GM19438 (cell line): ENCODE data around the gene ALDH3A1.

ENCODE experiments used
- ATAC-seq: cut with Tn5 transposase; IDR thresholded peaks from one replicate; pipeline ENCODE4 v1.9.1; 2021; ENCODE audit warnings: low read depth; ENCODE audit not compliant: unreplicated experiment

The ALDH3A1 gene

GRCh38 chr17:19742495-19742894 lies 5.6 kb downstream of the ALDH3A1 start:
- no peak for ATAC-seq

- ATAC-seq = no peak
These were observed 6.2 kb downstream of the ALDH3A1 start for GRCh38 chr17:19741832-19742457.

- no peak for ATAC-seq
These were observed 7.2 kb downstream of the ALDH3A1 start for GRCh38 chr17:19740933-19741332.

- no peak for ATAC-seq
These were observed 8.6 kb downstream of the ALDH3A1 start for GRCh38 chr17:19739241-19740201.

GRCh38 chr17:19738757-19739156 lies 9.3 kb downstream of the ALDH3A1 start:
- no peak for ATAC-seq

- no peak for ATAC-seq
These were observed 10.0 kb downstream of the ALDH3A1 start for GRCh38 chr17:19738073-19738449.

- ATAC-seq = no peak
These were observed 10.6 kb downstream of the ALDH3A1 start for GRCh38 chr17:19737305-19738072.

- ATAC-seq = no peak
These were observed 12.0 kb downstream of the ALDH3A1 start for GRCh38 chr17:19736071-19736470.

- no peak for ATAC-seq
These were observed 14.1 kb downstream of the ALDH3A1 start for GRCh38 chr17:19733953-19734526.

GRCh38 chr17:19731626-19732025 lies 16.5 kb downstream of the ALDH3A1 start:
- ATAC-seq = no peak

- ATAC-seq = no peak
These were observed 17.3 kb downstream of the ALDH3A1 start for GRCh38 chr17:19730843-19731242.

- no peak for ATAC-seq
These were observed 18.2 kb downstream of the ALDH3A1 start for GRCh38 chr17:19729900-19730299.

- ATAC-seq = no peak
These were observed 20.0 kb downstream of the ALDH3A1 start for GRCh38 chr17:19728084-19728495.

- ATAC-seq = no peak
These were observed 20.5 kb downstream of the ALDH3A1 start for GRCh38 chr17:19727501-19728078.

GRCh38 chr17:19726631-19727376 lies 21.3 kb downstream of the ALDH3A1 start:
- no peak for ATAC-seq

GRCh38 chr17:19725486-19725885 lies 22.6 kb downstream of the ALDH3A1 start:
- ATAC-seq = no peak

GRCh38 chr17:19724501-19725420 lies 23.3 kb downstream of the ALDH3A1 start:
- no peak for ATAC-seq

- no peak for ATAC-seq
These were observed 24.1 kb downstream of the ALDH3A1 start for GRCh38 chr17:19723964-19724363.
